Mesothelial cell of epicardium (in vitro differentiated cells): Measurements from ENCODE around the gene LRRC43. TPM values are rescaled to one million over a fixed set of nuclear protein-coding genes. Genes with fewer than 3 reads are reported as not detected.

Source experiments
- DNase-seq, 2 experiments: peaks; one replicate each; pipeline ENCODE4 v3.0.0; 2021; ENCODE audit warnings: low spot score in 2 of 2; ENCODE audit not compliant: unreplicated experiment in 2 of 2
- H3K27ac Mint-ChIP-seq: 2 replicates; pipeline ENCODE4 v1.8.0; 2021; ENCODE audit warnings: mixed read lengths
- H3K27me3 Mint-ChIP-seq: 2 replicates; pipeline ENCODE4 v1.8.0; 2021; ENCODE audit warnings: low read depth, mixed read lengths
- H3K36me3 Mint-ChIP-seq: 2 replicates; pipeline ENCODE4 v1.8.0; 2021; ENCODE audit warnings: mixed read lengths
- H3K4me1 Mint-ChIP-seq: 2 replicates; pipeline ENCODE4 v1.8.0; 2021; ENCODE audit warnings: mixed read lengths
- H3K4me3 Mint-ChIP-seq: 2 replicates; pipeline ENCODE4 v1.8.0; 2021; ENCODE audit warnings: mild to moderate bottlenecking, moderate library complexity, mixed read lengths
- H3K9me3 Mint-ChIP-seq: 2 replicates; pipeline ENCODE4 v1.8.0; 2021; ENCODE audit warnings: mixed read lengths
- CTCF ChIP-seq: fragments of 200-600 bp; sonication (generic); IDR thresholded peaks from one replicate; pipeline ENCODE4 v1.5.0; 2021; ENCODE audit warnings: antibody characterized with exemption; ENCODE audit not compliant: unreplicated experiment
- total RNA-seq: library from RNA; stranded (reverse); gene quantifications from 3 replicates; pipeline ENCODE4 v1.2.1, GENCODE V29; 2021

The LRRC43 gene
- total RNA-seq, 1 donor from 2014 or later, result 3.9 TPM

GRCh38 chr12:122203301-122204166, 20.6 kb downstream of the LRRC43 start, which contains the start of gene B3GNT4:
Gene B3GNT4, plus strand, starts transcription at chr12:122203709. Its CDS starts 910 bp downstream, at chr12:122204619.
- no peak for TF ChIP-seq CTCF
- Mint-ChIP-seq H3K4me1 (peaks cover 5% of the 10 kb centered on the region), H3K4me3 (peak within 1 kb of the TSS; percentile 73), H3K36me3 (peaks cover 15% of the 10 kb centered on the region), H3K27me3 (peaks cover 56% of the 10 kb centered on the region), H3K27ac (no peak within 1 kb of the TSS), H3K9me3 (no peaks in the 10 kb centered on the region)
- DNase-seq, result peak in 1 of 2 experiments; percentile 67

- Mint-ChIP-seq H3K27me3 (peaks cover 56% of the 10 kb centered on the region), H3K4me1 (peaks cover 5% of the 10 kb centered on the region), H3K9me3 (no peaks in the 10 kb centered on the region), H3K4me3 (peak overlapping the region; percentile 63), H3K36me3 (peaks cover 18% of the 10 kb centered on the region), H3K27ac (no peak overlapping the region)
- TF ChIP-seq CTCF, result no peak
- no peak for DNase-seq
Measured at GRCh38 chr12:122204167-122205052, 21.5 kb downstream of the LRRC43 start.

GRCh38 chr12:122205053-122205925, 22.4 kb downstream of the LRRC43 start:
- Mint-ChIP-seq H3K27ac (no peak overlapping the region), H3K4me1 (peaks cover 5% of the 10 kb centered on the region), H3K36me3 (peaks cover 24% of the 10 kb centered on the region), H3K27me3 (peaks cover 47% of the 10 kb centered on the region), H3K4me3 (peak overlapping the region; percentile 63), H3K9me3 (no peaks in the 10 kb centered on the region)
- no peak for TF ChIP-seq CTCF
- no peak for DNase-seq

- Mint-ChIP-seq H3K27ac (no peak overlapping the region), H3K27me3 (peaks cover 42% of the 10 kb centered on the region), H3K4me1 (peaks cover 5% of the 10 kb centered on the region), H3K4me3 (no peak overlapping the region), H3K36me3 (peaks cover 24% of the 10 kb centered on the region), H3K9me3 (no peaks in the 10 kb centered on the region)
- no peak for TF ChIP-seq CTCF
- no peak for DNase-seq
Measured at GRCh38 chr12:122206111-122206881, 23.4 kb downstream of the LRRC43 start.
